Neural progenitor cell (in vitro differentiated cells): ENCODE data around the gene PARVG. TPM values are rescaled to one million over a fixed set of nuclear protein-coding genes. Genes with fewer than 3 reads are reported as not detected.

Experiments
- DNase-seq: peaks from one replicate; pipeline ENCODE4 v3.0.0-alpha.2; 2016; ENCODE audit warnings: low spot score
- H2AFZ ChIP-seq: fragments of 200-600 bp; sonication (generic); replicated peaks from 2 replicates; pipeline ENCODE4 v1.6.1; 2016; ENCODE audit warnings: antibody characterized with exemption
- H3F3A ChIP-seq: fragments of 200-600 bp; sonication (generic); 2 replicates; pipeline ENCODE4 v1.6.1; 2016; ENCODE audit warnings: antibody characterized with exemption, low read depth
- H3K27ac ChIP-seq: fragments of 200-600 bp; sonication (generic); 2 replicates; pipeline ENCODE4 v1.5.1; 2016; ENCODE audit warnings: mild to moderate bottlenecking
- H3K27me3 ChIP-seq: fragments of 200-600 bp; sonication (generic); 2 replicates; pipeline ENCODE4 v1.6.1; 2016; ENCODE audit warnings: mild to moderate bottlenecking, moderate library complexity
- H3K36me3 ChIP-seq: fragments of 200-600 bp; sonication (generic); 2 replicates; pipeline ENCODE4 v1.5.1; 2016
- H3K4me1 ChIP-seq: fragments of 200-600 bp; sonication (generic); 2 replicates; pipeline ENCODE4 v1.6.1; 2016; ENCODE audit warnings: mixed run types
- H3K4me2 ChIP-seq: fragments of 200-600 bp; sonication (generic); 2 replicates; pipeline ENCODE4 v1.6.1; 2016
- H3K4me3 ChIP-seq: fragments of 200-600 bp; sonication (generic); 2 replicates; pipeline ENCODE4 v1.5.1; 2016
- H3K79me2 ChIP-seq: fragments of 200-600 bp; sonication (generic); 2 replicates; pipeline ENCODE4 v1.6.1; 2016; ENCODE audit warnings: low read depth
- H3K9ac ChIP-seq: fragments of 200-600 bp; sonication (generic); 2 replicates; pipeline ENCODE4 v1.6.1; 2016
- H3K9me3 ChIP-seq: fragments of 200-600 bp; sonication (generic); 2 replicates; pipeline ENCODE4 v1.5.1; 2016; ENCODE audit warnings: low read depth
- H4K20me1 ChIP-seq: fragments of 200-600 bp; sonication (generic); 2 replicates; pipeline ENCODE4 v1.6.1; 2016; ENCODE audit warnings: low read depth
- H3K27ac Mint-ChIP-seq: 3 replicates; pipeline ENCODE4 v1.8.0; 2021; ENCODE audit warnings: mixed read lengths
- H3K27me3 Mint-ChIP-seq: 2 replicates; pipeline ENCODE4 v1.8.0; 2022; ENCODE audit warnings: low read depth, mild to moderate bottlenecking, inconsistent platforms, moderate library complexity, mixed read lengths; ENCODE audit not compliant: insufficient read depth
- H3K36me3 Mint-ChIP-seq: 3 replicates; pipeline ENCODE4 v1.8.0; 2021; ENCODE audit warnings: mixed read lengths
- H3K4me1 Mint-ChIP-seq: 3 replicates; pipeline ENCODE4 v1.8.0; 2021; ENCODE audit warnings: mixed read lengths
- H3K4me3 Mint-ChIP-seq: 3 replicates; pipeline ENCODE4 v1.8.0; 2021; ENCODE audit warnings: mild to moderate bottlenecking, moderate library complexity, mixed read lengths
- H3K9me3 Mint-ChIP-seq: 3 replicates; pipeline ENCODE4 v1.8.0; 2020; ENCODE audit warnings: mixed read lengths
- EZH2 ChIP-seq: fragments of 200-600 bp; sonication (generic); IDR thresholded peaks from 2 replicates; pipeline ENCODE4 v1.6.1; 2017; ENCODE audit warnings: antibody characterized with exemption, mild to moderate bottlenecking, moderate library complexity
- EZH2phosphoT487 ChIP-seq: fragments of 200-600 bp; sonication (generic); IDR thresholded peaks from 2 replicates; pipeline ENCODE4 v1.6.1; 2017; ENCODE audit warnings: antibody characterized with exemption
- total RNA-seq: library from RNA; depleted of rRNA; stranded (reverse); fragments of >200 nt; gene quantifications from 2 replicates; pipeline ENCODE4 v1.2.3, GENCODE V29; 2015; ENCODE audit warnings: low replicate concordance
- TF ChIP-seq, protein P1 (sequence below): fragments of 200-600 bp; sonication (generic); IDR thresholded peaks from 2 replicates; pipeline ENCODE4 v1.5.1; 2017; ENCODE audit warnings: antibody characterized with exemption, mild to moderate bottlenecking

Gene PARVG
- total RNA-seq, 1 donor from 2014 or later = not detected

DNA sequence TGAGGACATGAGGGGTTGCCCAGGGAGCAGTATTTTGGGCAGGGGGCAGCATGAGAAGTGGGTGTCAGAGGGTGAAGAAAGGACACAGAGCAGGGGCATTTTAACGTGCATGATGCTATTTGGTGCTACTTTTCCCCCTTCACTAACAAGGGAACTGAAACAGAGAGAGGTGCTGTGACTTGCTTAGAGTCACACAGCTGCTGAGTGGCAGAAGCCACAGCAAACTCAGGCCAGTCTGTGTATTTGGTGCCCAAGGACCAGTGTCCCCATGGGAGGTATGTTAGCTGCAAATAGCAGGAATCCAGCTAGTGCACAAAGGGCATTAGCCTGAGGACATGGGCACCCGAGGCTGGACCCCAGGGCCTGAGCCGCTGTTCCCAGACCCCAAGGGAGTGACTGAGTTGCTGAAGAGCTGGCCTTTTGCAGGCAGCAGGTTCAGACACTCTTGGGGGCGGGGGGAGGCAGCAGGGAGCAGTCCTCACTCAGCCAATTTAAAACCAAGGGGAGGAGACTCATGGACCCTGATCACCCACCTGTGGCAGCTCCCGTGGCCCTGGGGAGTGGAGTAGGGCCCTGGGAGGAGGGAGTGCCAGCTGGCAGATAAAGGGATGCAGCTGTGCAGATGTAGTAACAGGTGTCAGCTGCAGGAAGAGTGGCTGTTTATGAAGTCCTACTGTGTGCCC is 14.6 kb downstream of the PARVG start:
- Mint-ChIP-seq H3K27me3 (peaks cover 10% of the 10 kb centered on the region), H3K27ac (no peak overlapping the region)
- TF ChIP-seq EZH2 (no peak), EZH2phosphoT487 (no peak)
- TF ChIP-seq, protein P1, sequence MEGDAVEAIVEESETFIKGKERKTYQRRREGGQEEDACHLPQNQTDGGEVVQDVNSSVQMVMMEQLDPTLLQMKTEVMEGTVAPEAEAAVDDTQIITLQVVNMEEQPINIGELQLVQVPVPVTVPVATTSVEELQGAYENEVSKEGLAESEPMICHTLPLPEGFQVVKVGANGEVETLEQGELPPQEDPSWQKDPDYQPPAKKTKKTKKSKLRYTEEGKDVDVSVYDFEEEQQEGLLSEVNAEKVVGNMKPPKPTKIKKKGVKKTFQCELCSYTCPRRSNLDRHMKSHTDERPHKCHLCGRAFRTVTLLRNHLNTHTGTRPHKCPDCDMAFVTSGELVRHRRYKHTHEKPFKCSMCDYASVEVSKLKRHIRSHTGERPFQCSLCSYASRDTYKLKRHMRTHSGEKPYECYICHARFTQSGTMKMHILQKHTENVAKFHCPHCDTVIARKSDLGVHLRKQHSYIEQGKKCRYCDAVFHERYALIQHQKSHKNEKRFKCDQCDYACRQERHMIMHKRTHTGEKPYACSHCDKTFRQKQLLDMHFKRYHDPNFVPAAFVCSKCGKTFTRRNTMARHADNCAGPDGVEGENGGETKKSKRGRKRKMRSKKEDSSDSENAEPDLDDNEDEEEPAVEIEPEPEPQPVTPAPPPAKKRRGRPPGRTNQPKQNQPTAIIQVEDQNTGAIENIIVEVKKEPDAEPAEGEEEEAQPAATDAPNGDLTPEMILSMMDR = no peak

DNA sequence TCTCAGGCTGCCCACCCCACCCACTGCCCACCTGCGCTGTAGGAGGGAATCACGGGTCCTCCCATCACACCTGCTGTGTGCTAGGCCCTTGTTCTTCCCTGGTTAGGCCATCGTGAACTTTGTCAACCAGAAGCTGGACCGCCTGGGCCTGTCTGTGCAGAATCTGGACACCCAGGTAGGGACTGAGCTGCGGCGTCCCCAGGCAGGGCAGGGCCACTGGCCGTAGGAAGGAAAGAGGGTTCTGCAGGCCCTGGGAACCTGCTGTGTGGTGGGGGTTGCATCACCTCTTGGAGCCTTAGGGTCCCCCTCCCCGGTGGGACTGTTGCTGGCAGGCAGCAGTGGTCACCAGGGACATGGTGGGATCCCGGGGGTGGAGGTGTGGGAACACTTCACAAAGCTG is 15.5 kb downstream of the PARVG start:
- Histone ChIP-seq H3K27ac (no peak overlapping the region), H3K9me3 (no peaks in the 10 kb centered on the region), H3K36me3 (no peaks in the 10 kb centered on the region), H3K27me3 (no peaks in the 10 kb centered on the region), H2AFZ (no peak overlapping the region), H3K4me2 (no peak overlapping the region), H3K4me1 (peaks cover 19% of the 10 kb centered on the region), H3K4me3 (no peak overlapping the region), H4K20me1 (no peaks in the 10 kb centered on the region), H3F3A (no peaks in the 10 kb centered on the region), H3K79me2 (no peaks in the 10 kb centered on the region), H3K9ac (no peak overlapping the region)
- DNase-seq = no peak
- no peak overlapping the region for H3K4me3 Mint-ChIP-seq
- H3K27me3 Mint-ChIP-seq = peaks cover 12% of the 10 kb centered on the region
- H3K9me3 Mint-ChIP-seq = no peaks in the 10 kb centered on the region
- TF ChIP-seq EZH2 = no peak
- no peak for TF ChIP-seq EZH2phosphoT487
- TF ChIP-seq, protein P1 = no peak
- H3K27ac Mint-ChIP-seq = no peak overlapping the region
- peaks cover 12% of the 10 kb centered on the region for H3K4me1 Mint-ChIP-seq
- H3K36me3 Mint-ChIP-seq = no peaks in the 10 kb centered on the region

More for the DNA sequence above, 14.6 kb downstream of the PARVG start:
- Histone ChIP-seq H3K27ac (no peak overlapping the region), H3K9me3 (no peaks in the 10 kb centered on the region), H3F3A (no peaks in the 10 kb centered on the region), H3K27me3 (no peaks in the 10 kb centered on the region), H3K4me1 (peaks cover 19% of the 10 kb centered on the region), H3K4me2 (no peak overlapping the region), H3K36me3 (no peaks in the 10 kb centered on the region), H3K79me2 (no peaks in the 10 kb centered on the region), H3K4me3 (no peak overlapping the region), H2AFZ (no peak overlapping the region), H3K9ac (no peak overlapping the region), H4K20me1 (no peaks in the 10 kb centered on the region)
- no peaks in the 10 kb centered on the region for H3K9me3 Mint-ChIP-seq
- H3K4me3 Mint-ChIP-seq = no peak overlapping the region
- DNase-seq = no peak
- peaks cover 12% of the 10 kb centered on the region for H3K4me1 Mint-ChIP-seq
- no peaks in the 10 kb centered on the region for H3K36me3 Mint-ChIP-seq

DNA sequence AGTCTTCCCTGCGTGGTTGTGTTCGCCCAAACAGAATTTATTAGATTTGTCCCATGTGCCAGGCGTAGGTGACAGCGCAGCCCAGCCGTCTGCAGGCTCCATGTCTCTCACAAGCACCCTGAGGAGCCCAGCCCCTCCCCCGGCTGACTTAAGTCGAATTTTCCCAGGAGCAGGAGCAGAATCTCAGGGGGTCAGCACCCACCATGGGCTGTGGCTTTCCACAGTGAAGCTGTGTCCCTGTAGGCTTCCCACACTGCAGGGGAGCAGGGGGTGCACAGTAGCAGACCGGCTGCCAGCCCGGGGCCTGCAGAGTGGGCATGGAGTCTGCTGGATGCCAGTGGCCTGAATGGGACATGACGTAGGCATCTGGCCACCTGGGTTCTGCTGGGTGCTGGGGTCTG is 16.0 kb downstream of the PARVG start:
- DNase-seq = no peak
- Histone ChIP-seq H3K27ac (no peak overlapping the region), H3K4me1 (peaks cover 19% of the 10 kb centered on the region), H2AFZ (no peak overlapping the region), H3K4me2 (no peak overlapping the region), H3K79me2 (no peaks in the 10 kb centered on the region), H3K27me3 (no peaks in the 10 kb centered on the region), H3K36me3 (no peaks in the 10 kb centered on the region), H4K20me1 (no peaks in the 10 kb centered on the region), H3K9me3 (no peaks in the 10 kb centered on the region), H3K4me3 (no peak overlapping the region), H3F3A (no peaks in the 10 kb centered on the region), H3K9ac (no peak overlapping the region)
- Mint-ChIP-seq H3K36me3 (no peaks in the 10 kb centered on the region), H3K27me3 (peaks cover 12% of the 10 kb centered on the region), H3K4me1 (peaks cover 11% of the 10 kb centered on the region), H3K4me3 (no peak overlapping the region), H3K9me3 (no peaks in the 10 kb centered on the region), H3K27ac (no peak overlapping the region)
- no peak for TF ChIP-seq EZH2phosphoT487
- TF ChIP-seq, protein P1 = no peak
- TF ChIP-seq EZH2 = no peak
